NT2/D1 (cell line): Measurements from ENCODE around the gene RNU5D-1.

ENCODE experiments used
- DNase-seq: peaks from one replicate; pipeline ENCODE4 v3.0.0-alpha.2; 2011; ENCODE audit warnings: low read depth, low spot score
- H3K27me3 ChIP-seq: 2 replicates; pipeline ENCODE4 v1.6.0; 2011; ENCODE audit warnings: mild to moderate bottlenecking; ENCODE audit not compliant: insufficient read length, insufficient read depth
- H3K36me3 ChIP-seq: 2 replicates; pipeline ENCODE4 v1.6.1; 2011; ENCODE audit warnings: mild to moderate bottlenecking, low read length, mixed read lengths; ENCODE audit not compliant: insufficient read depth, insufficient read length
- H3K4me1 ChIP-seq: 2 replicates; pipeline ENCODE4 v1.5.1; 2011; ENCODE audit not compliant: insufficient read depth, insufficient read length
- H3K4me3 ChIP-seq: 2 replicates; pipeline ENCODE4 v1.5.1; 2011; ENCODE audit warnings: low read depth; ENCODE audit not compliant: insufficient read length
- H3K9ac ChIP-seq: 2 replicates; pipeline ENCODE4 v1.6.0; 2011; ENCODE audit warnings: low read depth; ENCODE audit not compliant: insufficient read length
- H3K9me3 ChIP-seq: 2 replicates; pipeline ENCODE4 v1.5.1; 2011; ENCODE audit warnings: mild to moderate bottlenecking, low read length; ENCODE audit not compliant: insufficient read depth
- SUZ12 ChIP-seq: IDR thresholded peaks from 2 replicates; pipeline ENCODE4 v1.6.1; 2011; ENCODE audit not compliant: insufficient read length, insufficient read depth; ENCODE audit errors: extremely low read depth
- YY1 ChIP-seq: IDR thresholded peaks from 2 replicates; pipeline ENCODE4 v1.6.1; 2011; ENCODE audit not compliant: insufficient read length, insufficient read depth
- ZNF274 ChIP-seq: IDR thresholded peaks from 2 replicates; pipeline ENCODE4 v1.6.1; 2011; ENCODE audit warnings: mild to moderate bottlenecking, low read depth, low read length

Gene RNU5D-1

GRCh38 chr1:44688760-44689446, 42.1 kb downstream of the RNU5D-1 start:
- no peaks in the 10 kb centered on the region for H3K36me3 ChIP-seq
- no peak for TF ChIP-seq YY1
- TF ChIP-seq ZNF274, result no peak
- no peak for TF ChIP-seq SUZ12
- H3K9ac ChIP-seq, result no peak overlapping the region
- no peaks in the 10 kb centered on the region for H3K4me1 ChIP-seq
- no peaks in the 10 kb centered on the region for H3K9me3 ChIP-seq
- no peak overlapping the region for H3K4me3 ChIP-seq
- H3K27me3 ChIP-seq, result no peaks in the 10 kb centered on the region
- no peak for DNase-seq

GRCh38 chr1:44685881-44686280, 45.1 kb downstream of the RNU5D-1 start:
- Histone ChIP-seq H3K9me3 (no peaks in the 10 kb centered on the region), H3K4me1 (peaks cover 6% of the 10 kb centered on the region), H3K9ac (no peak overlapping the region), H3K4me3 (no peak overlapping the region), H3K27me3 (no peaks in the 10 kb centered on the region), H3K36me3 (no peaks in the 10 kb centered on the region)
- DNase-seq, result no peak
- TF ChIP-seq SUZ12, result no peak
- no peak for TF ChIP-seq YY1
- no peak for TF ChIP-seq ZNF274

- H3K27me3 ChIP-seq, result no peaks in the 10 kb centered on the region
- no peak for DNase-seq
- no peak overlapping the region for H3K4me3 ChIP-seq
- peaks cover 6% of the 10 kb centered on the region for H3K4me1 ChIP-seq
- H3K36me3 ChIP-seq, result no peaks in the 10 kb centered on the region
- no peaks in the 10 kb centered on the region for H3K9me3 ChIP-seq
- H3K9ac ChIP-seq, result no peak overlapping the region
- TF ChIP-seq YY1 (no peak), ZNF274 (no peak), SUZ12 (no peak)
Measured at GRCh38 chr1:44685218-44685617, 45.8 kb downstream of the RNU5D-1 start.

GRCh38 chr1:44684525-44684924, 46.4 kb downstream of the RNU5D-1 start:
- no peaks in the 10 kb centered on the region for H3K27me3 ChIP-seq
- H3K36me3 ChIP-seq, result no peaks in the 10 kb centered on the region
- no peak overlapping the region for H3K4me3 ChIP-seq
- DNase-seq, result no peak
- H3K9me3 ChIP-seq, result no peaks in the 10 kb centered on the region
- TF ChIP-seq YY1, result no peak
- TF ChIP-seq SUZ12, result no peak
- no peak for TF ChIP-seq ZNF274
- no peak overlapping the region for H3K9ac ChIP-seq
- H3K4me1 ChIP-seq, result peaks cover 6% of the 10 kb centered on the region

- no peaks in the 10 kb centered on the region for H3K36me3 ChIP-seq
- H3K4me1 ChIP-seq, result peaks cover 6% of the 10 kb centered on the region
- no peak overlapping the region for H3K9ac ChIP-seq
- H3K9me3 ChIP-seq, result no peaks in the 10 kb centered on the region
- no peak for TF ChIP-seq SUZ12
- no peak for TF ChIP-seq YY1
- TF ChIP-seq ZNF274, result no peak
- no peak for DNase-seq
- H3K4me3 ChIP-seq, result no peak overlapping the region
- no peaks in the 10 kb centered on the region for H3K27me3 ChIP-seq
Measured at GRCh38 chr1:44682883-44683265, 48.1 kb downstream of the RNU5D-1 start.

- H3K9me3 ChIP-seq, result no peaks in the 10 kb centered on the region
- H3K27me3 ChIP-seq, result no peaks in the 10 kb centered on the region
- H3K4me1 ChIP-seq, result peaks cover 6% of the 10 kb centered on the region
- H3K4me3 ChIP-seq, result no peak overlapping the region
- no peak for DNase-seq
- no peaks in the 10 kb centered on the region for H3K36me3 ChIP-seq
- TF ChIP-seq YY1, result no peak
- TF ChIP-seq ZNF274, result no peak
- no peak for TF ChIP-seq SUZ12
- H3K9ac ChIP-seq, result no peak overlapping the region
Measured at GRCh38 chr1:44681905-44682882, 48.8 kb downstream of the RNU5D-1 start.
